HG03045 (cell line): ENCODE results near the gene RASSF8.

Source experiments
- ATAC-seq: cut with Tn5 transposase; IDR thresholded peaks from one replicate; pipeline ENCODE4 v1.9.1; 2021; ENCODE audit warnings: mild to moderate bottlenecking, moderate library complexity; ENCODE audit not compliant: unreplicated experiment

The RASSF8 gene

DNA sequence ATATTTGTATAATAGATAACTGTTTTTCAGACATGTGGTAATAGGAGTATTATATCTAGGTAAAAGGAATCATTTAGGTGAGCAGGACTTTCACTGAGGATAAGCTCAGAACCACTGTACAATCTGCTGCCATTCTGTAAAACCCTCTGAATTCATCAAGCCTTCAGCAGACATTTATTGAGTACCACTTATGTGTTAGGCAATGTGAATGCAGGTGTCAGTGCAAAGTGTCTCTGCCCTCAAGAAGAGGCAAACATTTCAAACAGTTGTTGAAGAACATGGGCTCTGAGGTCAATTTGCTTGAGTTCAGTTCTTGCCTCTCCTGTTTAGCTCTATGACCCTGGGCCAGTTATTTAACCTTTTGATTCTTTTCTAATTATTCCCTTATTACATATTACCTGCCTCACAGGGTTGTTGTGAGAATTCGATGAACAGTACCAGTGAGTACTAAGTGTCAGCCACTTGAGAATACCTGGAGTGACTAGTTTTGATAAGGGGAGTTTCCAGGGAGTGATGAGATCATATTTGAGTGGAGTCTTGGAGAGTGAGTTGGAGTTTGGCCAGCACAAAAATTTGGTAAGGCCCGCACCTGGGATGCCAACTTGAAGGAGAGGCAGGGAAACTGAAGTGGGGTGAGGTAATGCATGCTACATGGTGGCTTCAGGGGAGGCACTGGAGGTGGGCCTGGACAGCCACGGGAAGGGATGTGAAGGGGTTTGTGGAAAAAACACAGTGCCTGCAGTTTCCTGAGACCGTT lies 33.7 kb downstream of the RASSF8 start:
- ATAC-seq: no peak

- no peak for ATAC-seq
These were observed 35.6 kb downstream of the RASSF8 start for GRCh38 chr12:25993901-25994651.

GRCh38 chr12:25994901-25995625 lies 36.6 kb downstream of the RASSF8 start:
- no peak for ATAC-seq

- no peak for ATAC-seq
These were observed 37.4 kb downstream of the RASSF8 start for GRCh38 chr12:25995906-25996305.

DNA sequence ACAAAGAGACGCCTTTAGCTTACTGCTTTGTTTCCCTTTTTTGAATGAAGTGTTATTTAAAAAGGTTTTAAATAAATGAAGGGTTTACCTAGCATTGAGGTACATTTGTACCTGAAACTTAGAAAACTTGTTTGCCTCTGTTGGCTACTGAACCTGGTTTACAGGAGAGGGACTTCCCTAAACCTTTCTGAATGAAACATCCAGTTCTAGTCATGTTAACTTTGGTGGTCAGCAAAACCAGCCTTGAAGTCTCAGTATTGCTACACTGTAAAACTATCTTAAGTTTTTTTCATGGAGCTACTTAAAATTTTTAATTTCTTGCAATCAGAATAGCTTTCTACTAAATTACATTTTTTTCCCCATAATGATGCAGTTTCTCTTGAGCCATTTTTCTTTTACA lies 38.2 kb downstream of the RASSF8 start:
- no peak for ATAC-seq

GRCh38 chr12:25997201-25997963 lies 38.9 kb downstream of the RASSF8 start:
- ATAC-seq: no peak

- no peak for ATAC-seq
These were observed 42.4 kb downstream of the RASSF8 start for GRCh38 chr12:26000898-26001297.

DNA sequence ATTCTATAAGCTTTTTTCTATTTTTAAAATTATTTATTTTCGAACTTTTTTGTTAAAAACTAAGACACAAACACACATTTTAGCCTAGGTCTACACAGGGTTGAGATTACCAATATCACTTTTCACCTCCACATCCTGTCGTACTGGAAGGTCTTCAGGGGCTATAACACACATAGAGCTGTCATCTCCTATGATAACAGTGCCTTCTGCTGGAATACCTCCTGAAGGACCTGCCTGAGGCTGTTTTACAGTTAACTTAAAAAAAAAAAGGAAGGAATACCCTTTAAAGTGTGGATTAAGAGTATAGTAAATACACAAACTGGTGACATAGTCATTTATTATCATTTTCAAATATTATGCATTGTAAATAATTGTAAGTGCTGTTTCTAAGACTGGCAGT lies 43.0 kb downstream of the RASSF8 start:
- no peak for ATAC-seq

- no peak for ATAC-seq
These were observed 44.6 kb downstream of the RASSF8 start for GRCh38 chr12:26003065-26003464.

- no peak for ATAC-seq
These were observed 49.1 kb downstream of the RASSF8 start for GRCh38 chr12:26007566-26007965.

DNA sequence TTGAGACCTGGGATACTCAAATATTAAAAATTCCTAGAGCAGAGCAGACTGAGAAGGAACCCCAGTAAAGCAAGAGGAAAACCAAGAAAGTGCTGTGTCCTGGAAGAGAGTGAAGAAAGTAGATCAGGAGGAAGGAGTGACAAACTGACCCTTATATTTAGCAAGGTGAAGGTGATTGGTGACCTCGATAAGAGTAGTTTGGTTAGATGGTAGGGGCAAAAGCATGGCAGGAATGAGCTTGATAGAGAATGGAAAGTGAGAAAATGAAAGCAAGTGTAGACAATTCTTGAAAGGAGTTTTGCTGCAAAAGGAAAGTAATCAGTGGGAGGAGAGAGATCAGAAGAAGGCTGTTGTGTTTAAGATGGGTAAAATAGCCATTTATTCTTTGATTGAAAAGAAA lies 51.1 kb downstream of the RASSF8 start:
- no peak for ATAC-seq

- ATAC-seq: no peak
These were observed 51.9 kb downstream of the RASSF8 start for GRCh38 chr12:26010293-26010821.

DNA sequence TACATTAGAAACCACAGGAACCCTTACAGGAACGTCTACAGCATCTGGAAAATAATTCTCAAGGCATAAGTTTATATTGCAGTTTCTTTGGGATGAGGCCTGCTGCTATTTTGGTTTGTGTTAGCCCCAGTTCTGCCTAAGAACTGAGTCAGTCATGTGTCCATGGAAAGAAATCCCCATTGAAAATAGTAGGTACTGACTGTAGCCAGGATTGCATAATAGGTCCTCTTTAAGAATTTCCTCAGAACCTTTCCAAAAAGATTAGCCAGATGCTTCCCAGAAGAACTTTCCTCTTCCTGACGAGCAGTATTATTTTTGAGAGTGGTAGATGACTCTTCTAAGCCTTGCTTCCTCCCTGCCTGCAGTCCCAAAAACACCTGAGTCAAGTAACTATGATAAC lies 52.6 kb downstream of the RASSF8 start:
- ATAC-seq: no peak

DNA sequence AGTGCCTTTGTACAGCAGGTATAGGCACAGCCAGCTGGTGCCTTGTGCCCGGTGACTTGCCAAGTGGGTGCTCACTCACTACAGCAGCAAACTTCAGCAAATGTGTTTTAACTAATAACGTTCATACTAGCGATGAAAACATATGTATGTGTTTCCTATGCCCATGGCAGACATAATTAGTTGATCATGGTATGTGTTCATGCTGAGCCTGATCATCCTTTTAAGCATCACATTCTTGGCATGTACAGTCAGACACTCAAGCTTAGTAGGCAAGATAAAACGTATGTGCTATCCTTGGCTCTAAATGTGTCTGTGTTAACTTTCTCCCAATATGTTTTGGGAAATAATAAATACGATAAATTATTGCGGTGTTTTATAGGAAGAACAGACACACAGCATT lies 55.6 kb downstream of the RASSF8 start:
- no peak for ATAC-seq

DNA sequence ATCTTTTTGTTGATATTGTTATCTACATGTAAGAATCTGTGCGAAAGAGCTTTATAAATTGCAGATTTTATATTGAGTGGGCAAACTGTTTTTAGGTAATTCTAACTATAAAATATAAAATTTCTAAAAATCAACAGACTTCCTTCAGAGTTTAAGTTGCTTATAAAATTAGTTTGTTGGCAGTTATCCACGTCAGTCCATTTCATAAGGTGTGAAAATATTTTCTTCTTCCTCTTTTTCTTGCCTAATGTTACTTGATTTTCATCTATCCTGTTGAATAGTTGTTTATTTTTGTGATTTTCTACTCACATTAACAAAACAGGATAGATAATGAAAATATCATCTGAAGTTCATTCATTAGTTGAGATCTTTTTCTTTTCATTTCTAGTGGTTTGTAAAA lies 58.0 kb downstream of the RASSF8 start:
- no peak for ATAC-seq

DNA sequence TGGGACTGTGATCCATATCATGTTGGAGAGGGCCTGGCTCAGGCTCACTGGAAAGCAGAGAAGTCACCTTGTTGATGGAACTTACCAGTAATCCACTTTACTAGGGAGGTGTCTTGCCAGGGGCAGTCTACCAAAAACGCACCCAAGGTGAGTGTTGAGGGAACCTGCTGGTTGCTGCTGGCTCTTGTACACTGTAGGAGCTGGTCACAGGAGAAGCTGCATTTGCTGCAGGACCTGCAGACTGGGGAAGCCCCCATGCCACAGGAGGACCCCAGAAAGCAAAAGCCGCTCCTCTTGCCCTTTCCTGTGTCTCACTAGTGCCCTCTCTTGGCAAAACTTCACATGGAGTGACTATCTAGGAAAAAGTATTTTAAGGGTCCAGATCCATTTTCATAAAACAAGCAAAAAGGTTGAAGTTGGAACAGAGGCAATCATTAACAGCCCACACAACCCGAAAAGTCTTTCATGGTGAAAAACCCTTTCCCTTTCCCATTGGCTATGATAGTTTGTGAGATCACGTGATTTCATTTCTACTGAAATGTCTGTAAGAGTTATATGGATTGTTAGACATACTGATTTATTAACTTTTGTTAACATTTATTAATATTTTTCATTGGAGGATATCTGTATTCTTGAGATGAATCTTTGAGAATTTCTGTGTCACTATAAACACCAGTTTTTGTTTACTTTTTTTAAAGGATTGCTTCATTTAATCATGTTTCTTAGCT lies 59.2 kb downstream of the RASSF8 start:
- ATAC-seq: no peak

GRCh38 chr12:26018926-26019325 lies 60.4 kb downstream of the RASSF8 start:
- no peak for ATAC-seq

GRCh38 chr12:26021534-26021933 lies 63.1 kb downstream of the RASSF8 start:
- no peak for ATAC-seq

- ATAC-seq: no peak
These were observed 63.6 kb downstream of the RASSF8 start for GRCh38 chr12:26022043-26022442.

- ATAC-seq: no peak
These were observed 68.2 kb downstream of the RASSF8 start for GRCh38 chr12:26026713-26027112.
